Measurements from ENCODE around the gene DLGAP3. TPM values are rescaled to one million over a fixed set of nuclear protein-coding genes. Genes with fewer than 3 reads are reported as not detected.

The DLGAP3 gene
- total RNA-seq, 1 donor from 2014 or later, result 44.8 TPM

DNA sequence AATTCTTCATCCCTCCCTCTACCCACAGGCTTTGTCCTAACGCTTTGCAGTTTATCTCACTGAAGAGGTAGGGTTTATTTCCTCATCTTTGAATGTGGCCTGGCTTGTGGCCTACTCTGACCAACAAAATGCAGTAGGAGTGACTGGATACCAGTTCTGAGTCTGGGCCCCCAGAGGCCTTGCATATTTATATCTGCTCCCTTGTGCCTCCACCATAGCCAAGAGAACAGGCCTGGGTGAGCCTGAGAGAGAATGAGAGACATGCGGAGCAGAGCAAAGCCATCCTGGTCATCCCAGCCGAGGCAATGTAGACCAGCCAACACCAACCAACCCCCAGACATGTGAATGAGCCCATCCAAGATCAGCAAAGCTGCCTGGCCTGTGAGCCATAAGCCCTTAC is 100.2 kb downstream of the DLGAP3 start:
- H3K27me3 Mint-ChIP-seq (ENCODE audit: unreplicated experiment), result peaks cover 2% of the 10 kb centered on the region
- TF ChIP-seq, protein P1, sequence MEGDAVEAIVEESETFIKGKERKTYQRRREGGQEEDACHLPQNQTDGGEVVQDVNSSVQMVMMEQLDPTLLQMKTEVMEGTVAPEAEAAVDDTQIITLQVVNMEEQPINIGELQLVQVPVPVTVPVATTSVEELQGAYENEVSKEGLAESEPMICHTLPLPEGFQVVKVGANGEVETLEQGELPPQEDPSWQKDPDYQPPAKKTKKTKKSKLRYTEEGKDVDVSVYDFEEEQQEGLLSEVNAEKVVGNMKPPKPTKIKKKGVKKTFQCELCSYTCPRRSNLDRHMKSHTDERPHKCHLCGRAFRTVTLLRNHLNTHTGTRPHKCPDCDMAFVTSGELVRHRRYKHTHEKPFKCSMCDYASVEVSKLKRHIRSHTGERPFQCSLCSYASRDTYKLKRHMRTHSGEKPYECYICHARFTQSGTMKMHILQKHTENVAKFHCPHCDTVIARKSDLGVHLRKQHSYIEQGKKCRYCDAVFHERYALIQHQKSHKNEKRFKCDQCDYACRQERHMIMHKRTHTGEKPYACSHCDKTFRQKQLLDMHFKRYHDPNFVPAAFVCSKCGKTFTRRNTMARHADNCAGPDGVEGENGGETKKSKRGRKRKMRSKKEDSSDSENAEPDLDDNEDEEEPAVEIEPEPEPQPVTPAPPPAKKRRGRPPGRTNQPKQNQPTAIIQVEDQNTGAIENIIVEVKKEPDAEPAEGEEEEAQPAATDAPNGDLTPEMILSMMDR (IDR thresholded peaks at IDR 0.05; ENCODE audit: partially characterized antibody, unreplicated experiment), result no peak
- no peaks in the 10 kb centered on the region for H3K36me3 Mint-ChIP-seq (ENCODE audit: unreplicated experiment)
- H3K4me1 Mint-ChIP-seq (ENCODE audit: low read depth, unreplicated experiment), result no peaks in the 10 kb centered on the region
- H3K27ac Mint-ChIP-seq (ENCODE audit: unreplicated experiment), result no peak overlapping the region
- no peaks in the 10 kb centered on the region for H3K9me3 Mint-ChIP-seq (ENCODE audit: unreplicated experiment)
- DNase-seq, result no peak
- H3K4me3 Mint-ChIP-seq (ENCODE audit: unreplicated experiment), result no peak overlapping the region

DNA sequence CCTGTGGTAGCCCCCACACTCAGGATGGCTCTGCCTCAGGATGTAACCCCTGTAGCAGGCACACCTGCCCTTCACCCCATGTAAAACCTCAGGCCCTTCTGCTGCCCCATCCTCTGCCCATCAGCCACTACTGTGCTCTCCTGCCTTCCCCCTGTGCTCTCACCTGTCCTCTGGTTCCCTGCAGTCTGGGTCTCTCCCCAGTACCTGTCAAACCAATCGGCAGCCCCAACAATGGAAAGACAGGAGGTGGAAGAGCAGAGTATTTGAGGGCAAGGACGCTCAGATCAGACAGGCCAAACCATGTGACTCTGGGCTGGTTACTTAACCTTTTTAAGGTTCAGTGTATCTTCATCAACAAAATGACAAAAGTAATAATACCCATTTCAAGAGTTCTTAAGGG is 100.8 kb downstream of the DLGAP3 start:
- Mint-ChIP-seq H3K27ac (ENCODE audit: unreplicated experiment) (no peak overlapping the region), H3K27me3 (ENCODE audit: unreplicated experiment) (peaks cover 3% of the 10 kb centered on the region), H3K36me3 (ENCODE audit: unreplicated experiment) (no peaks in the 10 kb centered on the region), H3K9me3 (ENCODE audit: unreplicated experiment) (no peaks in the 10 kb centered on the region), H3K4me3 (ENCODE audit: unreplicated experiment) (no peak overlapping the region), H3K4me1 (ENCODE audit: low read depth, unreplicated experiment) (no peaks in the 10 kb centered on the region)
- TF ChIP-seq, protein P1 (IDR thresholded peaks at IDR 0.05; ENCODE audit: partially characterized antibody, unreplicated experiment), result no peak
- DNase-seq, result no peak

DNA sequence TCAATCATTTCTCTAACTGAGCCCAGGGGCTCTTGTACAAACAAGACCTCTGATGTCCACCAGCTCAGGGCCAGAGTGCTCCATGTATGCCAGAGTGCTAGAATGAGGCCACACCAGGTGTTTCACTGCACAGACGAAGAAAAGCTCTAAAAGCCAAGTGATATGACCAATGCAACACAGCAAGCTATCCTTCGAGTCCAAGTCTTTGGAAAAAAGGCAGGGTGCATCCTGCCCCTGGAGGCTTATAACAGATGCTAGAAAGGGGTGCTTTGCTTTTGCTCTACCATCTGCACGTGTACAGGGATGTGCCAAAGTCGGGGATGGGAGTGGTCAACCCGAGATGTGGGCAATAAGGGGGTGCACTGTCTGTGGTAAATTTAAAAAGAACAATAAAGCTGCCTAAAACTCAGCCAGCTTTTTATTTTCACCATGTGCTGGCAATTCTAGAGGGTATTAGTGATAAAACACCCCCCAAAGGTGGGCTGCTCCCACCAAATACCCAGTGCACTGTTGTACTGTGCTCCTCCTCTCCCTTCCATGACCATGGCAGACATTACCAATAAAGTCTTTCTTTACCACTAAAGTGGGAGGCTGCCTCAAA is 102.0 kb downstream of the DLGAP3 start:
- no peak overlapping the region for H3K27ac Mint-ChIP-seq (ENCODE audit: unreplicated experiment)

DNA sequence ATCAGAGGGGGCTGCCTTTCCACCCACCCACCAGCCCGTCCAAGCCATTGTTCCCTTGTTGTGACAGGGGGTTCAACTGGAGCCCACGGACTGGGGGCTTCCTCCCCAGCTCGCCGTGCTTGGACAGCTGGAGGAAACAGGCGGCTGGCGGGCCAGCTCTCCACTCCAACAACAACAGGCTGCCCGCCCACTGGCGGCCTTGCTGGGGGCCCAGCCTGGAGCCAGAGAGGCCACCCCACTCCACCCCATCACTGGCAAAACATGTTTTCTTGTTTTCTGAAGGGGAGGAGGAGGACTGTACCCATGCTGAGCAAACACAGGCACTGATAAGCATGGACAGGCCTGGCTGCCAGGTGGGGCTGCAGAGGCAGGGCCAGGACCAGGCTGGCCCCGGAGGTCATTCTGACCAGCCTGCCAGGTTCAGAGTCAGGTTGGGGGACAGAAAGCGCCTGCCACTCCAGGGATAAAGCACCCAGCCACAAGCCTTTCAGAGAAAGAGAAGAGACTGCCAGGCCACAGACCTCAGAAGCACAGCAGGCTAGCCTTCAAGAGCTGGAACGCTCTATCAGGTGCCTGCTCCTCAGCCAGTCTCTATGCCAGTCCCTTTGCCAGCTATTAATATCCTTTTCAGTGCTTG is 103.9 kb downstream of the DLGAP3 start:
- DNase-seq, result no peak
- TF ChIP-seq, protein P1 (IDR thresholded peaks at IDR 0.05; ENCODE audit: partially characterized antibody, unreplicated experiment), result no peak
- H3K4me3 Mint-ChIP-seq (ENCODE audit: unreplicated experiment), result no peak overlapping the region
- H3K4me1 Mint-ChIP-seq (ENCODE audit: low read depth, unreplicated experiment), result no peaks in the 10 kb centered on the region
- no peak overlapping the region for H3K27ac Mint-ChIP-seq (ENCODE audit: unreplicated experiment)
- peaks cover 3% of the 10 kb centered on the region for H3K27me3 Mint-ChIP-seq (ENCODE audit: unreplicated experiment)
- H3K36me3 Mint-ChIP-seq (ENCODE audit: unreplicated experiment), result no peaks in the 10 kb centered on the region
- H3K9me3 Mint-ChIP-seq (ENCODE audit: unreplicated experiment), result peaks cover 1% of the 10 kb centered on the region

More for the DNA sequence above, 102.0 kb downstream of the DLGAP3 start:
- TF ChIP-seq, protein P1 (IDR thresholded peaks at IDR 0.05; ENCODE audit: partially characterized antibody, unreplicated experiment), result no peak
- H3K9me3 Mint-ChIP-seq (ENCODE audit: unreplicated experiment), result no peaks in the 10 kb centered on the region
- no peak overlapping the region for H3K4me3 Mint-ChIP-seq (ENCODE audit: unreplicated experiment)
- H3K27me3 Mint-ChIP-seq (ENCODE audit: unreplicated experiment), result peaks cover 3% of the 10 kb centered on the region
- H3K36me3 Mint-ChIP-seq (ENCODE audit: unreplicated experiment), result no peaks in the 10 kb centered on the region
- H3K4me1 Mint-ChIP-seq (ENCODE audit: low read depth, unreplicated experiment), result no peaks in the 10 kb centered on the region
- DNase-seq, result no peak

DNA sequence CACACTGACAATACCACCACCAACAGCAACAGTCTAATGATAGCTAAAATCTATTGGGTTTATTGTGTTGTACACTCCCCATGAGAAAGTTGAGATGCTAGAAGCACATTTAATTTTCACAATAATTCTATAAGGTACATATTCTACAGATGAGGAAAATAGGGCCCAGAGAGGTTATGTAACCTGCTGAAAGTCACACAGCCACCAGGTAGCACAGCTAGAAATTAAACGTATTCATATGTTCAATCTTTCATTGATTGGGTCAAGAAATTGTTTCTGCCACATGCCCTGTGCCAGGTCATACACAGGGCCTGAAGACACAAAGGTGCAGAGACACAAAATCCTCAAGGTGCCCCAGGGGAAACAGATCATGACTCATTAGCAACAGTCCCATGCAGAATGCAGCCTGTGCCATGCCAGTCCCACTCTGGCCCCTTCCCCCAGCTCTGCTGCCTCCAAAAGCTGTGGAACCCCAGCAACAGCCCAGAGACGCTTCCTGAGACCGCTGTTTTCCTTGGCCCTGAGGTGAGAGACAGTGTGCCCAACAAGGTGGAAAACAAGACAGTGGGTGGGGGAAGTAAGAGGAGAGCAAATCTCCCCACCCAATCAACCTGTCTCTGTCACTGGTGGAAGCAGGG is 104.5 kb downstream of the DLGAP3 start:
- Mint-ChIP-seq H3K27me3 (ENCODE audit: unreplicated experiment) (peaks cover 3% of the 10 kb centered on the region), H3K9me3 (ENCODE audit: unreplicated experiment) (peaks cover 1% of the 10 kb centered on the region), H3K36me3 (ENCODE audit: unreplicated experiment) (no peaks in the 10 kb centered on the region), H3K4me1 (ENCODE audit: low read depth, unreplicated experiment) (no peaks in the 10 kb centered on the region), H3K4me3 (ENCODE audit: unreplicated experiment) (no peak overlapping the region), H3K27ac (ENCODE audit: unreplicated experiment) (no peak overlapping the region)
- TF ChIP-seq, protein P1 (IDR thresholded peaks at IDR 0.05; ENCODE audit: partially characterized antibody, unreplicated experiment), result no peak
- no peak for DNase-seq
